NOMO-1 treated with DMSO at 0.1 percent for 48 hours (cell line): ENCODE results near the gene PHF12.

Experiments used
- DNase-seq: peaks from one replicate; lab custom pipeline; 2025; ENCODE audit not compliant: unreplicated experiment; lab: John Stamatoyannopoulos, UW

Gene PHF12

DNA sequence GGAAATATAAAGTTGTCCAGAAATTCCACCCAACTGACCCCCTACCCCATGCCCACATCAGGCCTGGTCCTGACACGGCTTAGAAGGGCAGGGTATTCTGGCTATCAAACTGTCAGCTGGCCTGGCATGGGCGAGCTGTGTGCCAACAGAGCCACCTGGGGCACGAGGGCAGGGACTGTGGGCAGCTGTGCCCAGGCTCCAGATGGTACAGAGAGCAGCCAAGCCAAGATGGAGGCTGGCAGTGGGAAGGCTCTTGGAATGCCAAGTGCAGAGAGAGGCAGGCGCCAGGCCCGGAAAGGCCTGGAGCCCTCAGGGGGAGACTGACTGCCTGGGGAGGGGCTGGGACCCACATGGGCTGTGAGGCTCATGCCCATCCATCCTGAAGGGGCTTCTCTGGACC lies 24.3 kb upstream of the PHF12 start:
- DNase-seq, result no peak

GRCh38 chr17:28975031-28975430 lies 23.7 kb upstream of the PHF12 start:
- no peak for DNase-seq

DNA sequence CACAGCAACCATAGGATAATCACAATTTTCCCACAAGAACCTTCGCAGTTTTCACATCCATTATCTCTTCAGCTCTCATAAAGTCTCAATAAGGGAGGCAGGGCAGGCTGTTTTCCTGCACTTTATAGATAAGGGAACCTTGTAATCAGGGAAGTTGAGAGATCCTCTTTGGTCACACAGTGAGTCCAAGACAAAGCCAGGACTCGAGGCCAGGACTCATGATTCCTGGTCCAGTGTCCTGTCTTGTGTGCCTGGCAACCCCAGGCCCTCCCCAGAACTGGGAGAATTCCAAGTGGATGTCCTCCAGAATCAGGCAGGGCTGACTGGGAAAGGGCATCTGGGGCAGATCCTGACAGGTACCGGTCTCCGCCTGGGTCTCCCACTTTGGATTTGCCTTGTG lies 23.1 kb upstream of the PHF12 start:
- DNase-seq, result no peak

DNA sequence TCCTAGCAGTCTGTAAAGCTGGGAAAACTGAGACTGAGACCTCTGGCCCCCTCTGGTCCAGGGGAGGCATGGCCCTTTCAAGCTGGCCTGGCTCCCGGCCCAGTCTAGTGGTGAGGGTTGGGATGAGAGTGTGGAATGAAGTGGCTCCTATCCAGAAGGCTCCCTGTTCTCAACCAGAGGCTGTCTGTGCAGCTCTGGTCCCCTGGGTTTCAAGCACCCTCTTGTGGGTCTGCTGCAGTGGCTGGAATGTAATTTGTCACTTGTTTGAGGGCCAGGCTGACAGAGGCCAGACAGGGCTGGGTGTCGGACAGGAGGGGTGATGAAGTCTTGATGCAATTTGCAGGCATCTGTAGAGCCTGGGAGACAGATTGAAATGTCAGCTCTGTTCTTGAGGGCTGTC lies 22.1 kb upstream of the PHF12 start:
- DNase-seq, result no peak

DNA sequence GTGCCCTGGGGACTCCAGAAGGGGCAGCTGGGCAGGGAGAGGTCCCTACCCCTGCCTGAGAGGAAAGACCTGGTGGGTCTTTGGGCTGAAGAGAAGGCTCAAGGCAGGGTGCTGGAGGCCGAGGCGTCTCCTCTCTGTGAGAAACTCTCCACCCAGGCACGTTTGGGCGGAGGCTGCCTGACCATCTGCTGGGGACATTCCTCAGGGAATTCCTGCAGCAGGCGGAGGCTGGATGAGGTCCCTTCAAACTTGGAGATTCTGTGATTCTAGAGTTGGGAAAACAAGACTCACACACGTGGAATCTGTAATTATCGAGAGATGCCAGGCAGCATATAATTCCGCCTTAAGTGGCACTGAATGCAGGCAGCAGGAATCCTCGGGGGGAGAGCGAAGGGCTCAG lies 21.1 kb upstream of the PHF12 start:
- DNase-seq, result no peak

DNA sequence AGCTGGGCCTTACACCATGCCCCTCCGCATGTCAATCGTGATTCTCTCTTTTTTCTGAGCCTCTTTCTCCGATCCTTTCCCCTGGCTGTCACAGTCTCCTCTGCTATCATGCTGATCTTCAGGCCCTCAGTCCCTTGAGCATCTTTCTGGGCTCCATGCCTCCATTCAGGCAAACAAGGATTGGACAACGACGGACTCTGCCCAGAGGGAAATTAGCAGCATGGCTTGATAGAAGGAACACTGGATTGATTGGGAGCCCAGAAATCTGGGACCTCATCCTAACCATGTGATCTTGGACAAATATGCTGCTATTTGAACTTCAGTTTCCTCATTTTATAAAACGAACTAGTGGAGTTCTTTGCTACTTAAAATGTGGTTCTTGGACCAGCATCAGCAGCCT lies 19.6 kb upstream of the PHF12 start:
- DNase-seq, result no peak

DNA sequence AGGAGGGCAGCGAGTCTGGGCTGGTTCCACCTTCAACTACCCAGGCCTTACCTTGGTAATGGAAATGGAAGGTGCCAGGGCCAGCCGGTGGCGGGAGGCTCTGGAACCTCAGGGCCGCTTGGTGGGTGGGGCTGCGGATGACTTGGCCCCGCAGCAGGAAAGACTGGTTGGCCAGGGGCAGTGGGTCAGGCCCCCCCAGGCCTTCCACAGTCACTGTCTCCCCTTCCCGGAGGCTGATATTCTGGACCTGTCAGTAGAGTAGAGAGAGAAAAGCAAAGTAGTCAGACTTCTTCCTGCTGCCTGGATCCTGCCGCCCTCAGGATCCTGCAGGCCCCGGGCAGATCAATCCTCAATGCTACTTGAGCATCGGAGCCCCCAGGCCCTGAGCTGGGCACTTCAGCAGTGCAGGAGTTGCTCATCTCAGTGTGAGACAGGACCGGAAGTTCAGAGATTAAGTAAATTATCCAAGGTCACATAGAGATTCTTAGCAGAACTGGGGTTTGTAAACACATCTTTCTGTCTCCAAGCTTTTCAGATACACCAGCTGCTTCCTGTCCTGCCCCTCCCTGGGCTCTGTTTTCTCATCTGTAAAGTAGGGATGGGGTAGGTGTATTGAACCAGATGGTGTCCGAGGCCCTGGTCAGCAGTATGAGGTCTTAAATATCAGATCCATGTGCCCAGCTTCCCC lies 18.5 kb upstream of the PHF12 start:
- DNase-seq, result no peak

- DNase-seq, result no peak
Observed at GRCh38 chr17:28968914-28969295, 17.6 kb upstream of the PHF12 start.

GRCh38 chr17:28968231-28968913 lies 17.1 kb upstream of the PHF12 start:
- no peak for DNase-seq

- peak; percentile 68 for DNase-seq
Observed at GRCh38 chr17:28967221-28968135, 16.2 kb upstream of the PHF12 start.

DNA sequence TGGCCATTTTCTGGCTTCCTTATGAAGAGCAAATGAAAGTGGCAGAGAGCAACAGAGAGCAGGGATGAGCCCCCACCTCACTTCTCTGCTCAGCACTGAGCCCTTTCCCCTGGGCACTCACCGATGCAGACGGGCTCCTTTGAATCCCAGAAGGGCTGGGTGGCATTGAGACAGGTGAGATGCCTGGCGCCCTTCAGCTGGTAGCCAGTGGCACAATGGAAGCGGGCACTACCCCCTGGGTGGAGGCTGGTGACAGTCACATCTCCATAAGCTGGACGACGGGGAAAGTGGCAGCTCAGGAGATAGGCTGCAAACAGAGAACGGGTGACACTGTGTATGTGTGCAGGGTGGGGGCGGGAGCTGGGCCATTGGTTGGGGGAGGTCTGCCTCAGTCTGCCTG lies 12.5 kb upstream of the PHF12 start:
- no peak for DNase-seq

GRCh38 chr17:28963055-28963611 lies 11.8 kb upstream of the PHF12 start:
- DNase-seq, result no peak

GRCh38 chr17:28961391-28961790 lies 10.1 kb upstream of the PHF12 start:
- DNase-seq, result no peak

DNA sequence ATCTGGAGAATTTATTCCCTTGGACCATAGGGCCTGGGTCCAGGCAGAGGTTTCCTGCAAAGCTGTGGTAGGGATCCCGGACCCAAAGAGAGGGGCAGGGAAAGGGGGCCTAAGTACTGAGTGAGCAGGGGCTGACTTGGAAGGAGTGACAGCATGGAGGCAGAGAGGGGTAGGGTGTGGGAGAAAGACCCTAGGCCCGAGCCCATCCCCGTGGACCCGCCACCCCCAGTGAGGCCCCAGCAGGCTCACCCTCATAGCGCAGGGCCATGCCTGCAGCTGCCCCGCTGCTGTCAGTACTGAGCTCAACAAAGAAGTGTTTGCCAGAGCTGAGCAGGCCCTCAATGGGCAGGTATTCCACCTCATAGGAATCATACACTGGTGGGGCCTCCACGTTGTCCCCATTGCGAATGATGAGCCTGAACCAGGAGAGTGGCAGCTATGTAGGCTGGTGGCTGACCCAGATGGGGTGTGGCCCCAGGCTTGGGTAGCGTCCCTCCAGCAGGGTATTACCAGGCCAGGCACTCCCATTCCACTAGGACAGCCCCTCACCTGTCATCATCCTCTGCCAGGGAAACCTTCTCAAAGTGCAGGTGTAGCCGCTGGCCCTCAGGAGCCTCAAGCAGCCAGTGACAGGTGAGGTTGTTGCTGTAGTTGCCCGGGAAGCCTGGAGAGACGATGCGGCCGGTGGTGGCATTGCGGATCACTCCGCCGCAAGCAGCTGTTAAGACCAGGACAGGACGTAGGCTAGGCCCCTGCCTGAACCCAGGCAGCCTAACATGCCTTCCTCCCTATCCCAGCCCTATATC lies 9.1 kb upstream of the PHF12 start:
- no peak for DNase-seq

GRCh38 chr17:28959471-28959871 lies 8.2 kb upstream of the PHF12 start:
- no peak for DNase-seq

DNA sequence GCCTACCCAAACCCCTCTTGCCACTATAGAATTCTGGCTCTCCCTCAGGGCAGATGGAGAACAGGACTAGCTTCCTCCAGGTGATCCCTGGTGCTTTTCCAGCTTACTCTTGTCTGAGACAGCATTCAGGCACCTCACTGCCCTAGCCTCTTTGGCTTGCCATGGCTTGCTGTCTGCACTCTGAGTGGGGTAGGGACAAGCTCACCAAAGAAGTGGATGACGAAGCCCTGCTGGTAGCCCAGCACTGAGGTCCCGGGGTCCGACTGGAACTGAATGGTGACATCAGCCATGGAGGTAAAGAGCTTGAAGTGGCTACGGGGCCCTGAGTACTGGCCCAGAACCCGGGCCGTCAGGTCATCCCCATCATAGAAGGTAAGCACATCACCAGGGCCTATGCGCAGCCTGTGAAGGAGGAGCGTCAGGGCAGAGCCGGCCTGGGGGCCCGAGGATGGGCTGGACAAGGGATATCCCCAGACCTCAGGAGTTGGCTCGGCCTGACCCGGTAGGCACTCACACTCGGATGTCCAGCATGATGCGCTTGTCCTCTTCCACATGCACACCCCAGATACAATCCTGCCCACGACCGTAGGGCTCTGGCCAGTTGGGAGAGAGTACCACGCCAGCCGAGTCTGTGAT lies 7.6 kb upstream of the PHF12 start:
- DNase-seq, result no peak

- no peak for DNase-seq
Observed at GRCh38 chr17:28957992-28958355, 6.7 kb upstream of the PHF12 start.

DNA sequence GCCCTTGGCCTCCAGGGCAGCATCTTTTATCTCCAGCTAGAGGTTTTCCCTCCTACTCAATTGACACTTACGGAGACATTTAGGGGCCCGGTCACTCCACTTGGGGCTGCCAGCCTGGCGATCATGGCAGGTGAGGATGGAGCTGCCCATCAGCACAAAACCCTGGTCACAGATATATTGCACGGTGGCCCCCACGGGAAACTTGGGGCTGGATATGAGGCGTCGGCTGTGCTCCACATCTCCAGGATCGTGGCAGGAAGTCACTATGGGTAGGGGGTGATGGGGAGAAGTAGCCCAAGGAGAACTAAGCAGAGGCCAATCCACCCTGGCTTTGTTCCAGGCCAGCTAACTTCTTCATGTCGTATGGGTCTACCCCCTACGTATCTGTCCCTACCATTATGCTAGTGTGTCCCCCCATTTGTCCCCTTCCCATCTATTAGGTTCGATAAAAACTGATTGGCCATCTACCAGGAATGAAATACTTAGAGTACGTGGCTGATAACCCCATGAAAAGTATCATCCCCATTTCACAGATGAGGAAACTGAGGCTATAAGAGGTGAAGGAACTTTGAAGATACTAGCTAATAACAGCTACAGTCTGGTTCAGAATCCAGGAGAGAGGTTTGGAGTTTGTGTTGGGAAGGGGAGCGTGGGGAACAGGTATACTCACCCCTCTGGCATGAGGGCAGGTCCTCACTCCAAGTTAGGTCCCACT lies 6.1 kb upstream of the PHF12 start:
- no peak for DNase-seq

- DNase-seq, result no peak
Observed at GRCh38 chr17:28956861-28957260, 5.5 kb upstream of the PHF12 start.

- DNase-seq, result no peak
Observed at GRCh38 chr17:28956112-28956511, 4.8 kb upstream of the PHF12 start.
